HG03442 (cell line): Measurements from ENCODE around the gene MYH15.
A peak's percentile ranks its signal among the peaks of the same experiment; 100 is the strongest.
"Not testable (repeated sequence)": the region's sequence is repeated elsewhere in the genome, so short reads cannot be mapped to it uniquely, and the experiment has no call there.

Source experiments
- ATAC-seq: cut with Tn5 transposase; IDR thresholded peaks from one replicate; pipeline ENCODE4 v1.9.1; 2021; ENCODE audit warnings: mild to moderate bottlenecking, moderate library complexity; ENCODE audit not compliant: unreplicated experiment

The MYH15 gene

DNA sequence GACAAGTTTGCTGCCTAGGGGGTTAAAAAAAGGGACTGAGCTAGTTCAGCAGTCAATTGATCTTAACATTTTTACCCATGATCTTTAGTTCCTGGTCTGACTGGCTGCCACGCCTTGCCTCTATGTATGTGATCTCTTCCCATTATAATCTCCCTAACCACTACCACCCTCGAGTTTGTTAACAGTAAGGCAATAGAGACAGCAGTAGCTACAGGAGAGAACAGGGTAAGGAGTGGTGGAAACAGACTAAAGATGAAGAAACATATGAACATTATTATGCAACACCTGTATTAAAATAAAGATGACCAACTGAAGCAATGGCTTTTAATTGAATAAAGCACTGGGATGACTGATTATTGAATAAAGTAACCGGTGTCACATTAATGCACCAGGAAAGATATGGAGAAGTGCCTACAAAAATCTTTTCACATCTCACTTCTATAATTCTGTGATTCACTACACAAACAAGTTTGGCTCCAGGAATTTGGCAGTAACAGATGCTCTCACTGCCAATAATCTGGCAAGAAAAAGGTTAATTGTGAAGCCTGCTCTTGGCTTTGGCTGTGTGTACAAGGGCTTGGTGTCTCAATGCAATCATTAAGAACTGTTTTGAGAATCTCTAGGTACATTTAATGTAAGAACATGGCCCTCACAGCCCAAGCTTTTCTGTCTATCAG lies 118.3 kb downstream of the MYH15 start:
- no peak for ATAC-seq

DNA sequence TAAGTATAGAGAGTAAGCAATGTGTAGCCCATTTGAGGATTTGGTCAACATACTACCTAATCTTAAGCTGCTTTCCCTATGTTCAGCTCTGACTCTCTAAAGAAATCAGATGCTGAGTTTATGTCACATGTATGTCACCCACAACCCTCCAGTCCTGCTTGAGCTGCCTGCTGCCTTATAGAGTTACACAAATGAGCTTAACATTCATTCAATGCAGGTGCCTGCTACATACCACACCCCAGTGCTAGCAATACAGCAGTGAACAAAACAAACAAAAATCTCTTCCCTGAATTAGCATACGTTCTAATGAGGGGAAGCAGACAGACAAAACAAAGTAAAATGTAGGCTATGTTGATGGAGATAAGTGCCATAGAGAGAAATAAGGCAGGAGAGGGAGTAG lies 121.0 kb downstream of the MYH15 start:
- no peak for ATAC-seq

DNA sequence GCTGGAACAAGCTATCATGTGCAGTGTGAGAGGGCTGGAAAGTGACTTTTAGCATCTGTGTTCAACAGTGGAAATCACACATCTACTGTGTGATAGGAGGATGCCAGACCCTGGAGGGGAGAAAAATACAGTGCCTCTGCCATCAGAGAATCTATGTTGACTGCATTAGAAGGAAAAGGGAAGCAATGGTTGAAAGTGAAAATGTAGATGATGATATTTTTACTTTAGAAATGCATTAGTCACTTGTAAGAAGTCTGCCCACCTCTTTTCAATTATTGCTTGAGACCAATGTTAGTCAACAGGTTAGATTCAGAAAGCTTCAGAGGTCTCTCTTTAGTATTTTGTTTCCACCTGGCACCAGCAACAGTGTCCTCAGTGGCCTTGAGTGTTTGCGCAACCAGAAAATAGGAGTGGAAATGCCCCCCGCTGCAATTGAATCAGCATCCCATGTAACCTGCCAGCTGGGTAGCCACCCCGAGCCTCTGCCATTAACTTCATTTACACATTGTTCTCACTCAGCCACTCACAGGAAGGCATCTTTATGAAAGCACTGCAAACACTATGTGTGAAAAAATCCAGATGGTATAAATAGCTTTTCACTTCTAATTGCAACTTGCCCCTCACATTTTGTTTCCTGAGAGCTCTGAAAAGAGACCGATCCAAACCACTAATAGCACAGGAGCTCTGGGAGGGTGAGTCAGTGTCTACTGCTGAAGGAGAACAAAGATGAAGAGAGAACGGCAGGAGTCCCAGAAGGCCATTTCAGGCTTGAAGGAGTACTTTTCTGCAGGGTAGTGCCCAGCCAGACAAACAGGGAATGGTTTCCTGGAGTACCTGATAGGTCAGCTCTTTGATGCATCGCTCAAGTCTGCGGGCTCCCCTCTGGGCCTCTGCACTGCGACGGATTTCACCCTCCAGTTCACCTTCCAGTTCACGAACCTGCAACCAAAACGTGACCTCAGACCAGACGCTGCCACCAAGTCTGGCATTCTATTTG lies 122.0 kb downstream of the MYH15 start:
- ATAC-seq: peak; percentile 69

DNA sequence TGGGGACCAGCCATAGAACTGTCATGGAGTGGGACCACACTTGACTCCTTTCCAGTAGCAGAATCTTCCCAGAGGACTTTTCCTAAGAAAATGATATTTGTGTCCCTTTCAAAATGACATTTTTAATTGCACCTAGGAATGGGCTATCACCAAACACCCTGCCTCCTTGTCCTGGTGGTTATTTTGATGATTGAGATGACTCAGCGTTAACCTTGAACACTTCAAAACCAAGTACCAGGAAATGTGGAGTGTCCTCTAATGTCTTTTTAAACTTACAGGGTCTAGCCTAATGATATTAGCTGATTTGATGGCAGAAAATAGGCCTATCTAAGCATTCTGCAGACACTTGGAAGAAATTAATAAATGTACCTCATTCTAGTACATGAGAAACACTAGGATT lies 123.3 kb downstream of the MYH15 start:
- no peak for ATAC-seq

DNA sequence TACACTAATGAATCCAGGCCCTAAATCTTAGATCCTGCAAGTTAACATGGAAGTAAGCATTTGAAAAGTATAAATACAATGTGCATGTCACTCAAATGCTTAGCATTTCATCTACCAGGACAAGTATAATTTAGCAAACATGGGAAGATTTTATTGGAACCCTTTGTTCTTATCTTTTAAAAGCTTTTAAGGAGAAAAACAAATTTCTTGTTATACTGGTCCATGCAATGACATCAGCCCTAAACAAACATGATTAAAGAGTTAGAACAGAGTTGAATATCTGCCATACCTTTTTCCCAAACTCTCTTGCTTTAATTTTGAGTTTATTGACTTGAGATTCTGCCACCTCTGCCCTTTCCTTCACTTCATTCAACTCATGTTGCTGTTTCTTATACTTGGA lies 127.1 kb downstream of the MYH15 start:
- ATAC-seq: no peak

DNA sequence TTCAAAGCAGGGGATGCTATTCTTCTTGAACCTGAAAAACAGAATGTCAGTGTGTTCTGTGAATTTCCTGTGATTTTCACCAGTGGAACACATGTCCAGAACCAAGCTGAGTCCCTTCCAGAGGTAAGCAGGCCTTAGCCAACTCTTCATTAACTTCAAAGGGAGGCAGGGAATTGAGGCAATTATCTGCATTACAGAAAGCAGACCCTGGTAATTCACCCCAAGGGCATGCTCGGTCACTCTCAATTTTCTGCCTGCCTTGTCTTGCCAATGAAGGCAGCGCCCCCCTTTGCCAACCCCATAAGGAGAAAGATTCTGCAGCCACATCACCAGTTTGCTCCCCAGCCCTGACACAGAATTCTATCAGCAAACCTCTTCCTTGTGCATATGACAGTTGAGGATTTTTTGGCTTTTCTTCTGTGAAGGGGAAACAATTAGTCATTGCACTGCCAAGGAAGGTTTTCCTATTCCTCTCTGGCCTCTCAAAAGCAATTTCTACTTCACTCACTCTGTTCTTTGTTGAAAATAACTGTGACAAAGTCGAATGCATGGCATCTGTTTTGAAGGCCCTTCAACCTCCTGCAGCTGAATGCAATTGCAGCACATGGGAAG lies 128.8 kb downstream of the MYH15 start:
- no peak for ATAC-seq

DNA sequence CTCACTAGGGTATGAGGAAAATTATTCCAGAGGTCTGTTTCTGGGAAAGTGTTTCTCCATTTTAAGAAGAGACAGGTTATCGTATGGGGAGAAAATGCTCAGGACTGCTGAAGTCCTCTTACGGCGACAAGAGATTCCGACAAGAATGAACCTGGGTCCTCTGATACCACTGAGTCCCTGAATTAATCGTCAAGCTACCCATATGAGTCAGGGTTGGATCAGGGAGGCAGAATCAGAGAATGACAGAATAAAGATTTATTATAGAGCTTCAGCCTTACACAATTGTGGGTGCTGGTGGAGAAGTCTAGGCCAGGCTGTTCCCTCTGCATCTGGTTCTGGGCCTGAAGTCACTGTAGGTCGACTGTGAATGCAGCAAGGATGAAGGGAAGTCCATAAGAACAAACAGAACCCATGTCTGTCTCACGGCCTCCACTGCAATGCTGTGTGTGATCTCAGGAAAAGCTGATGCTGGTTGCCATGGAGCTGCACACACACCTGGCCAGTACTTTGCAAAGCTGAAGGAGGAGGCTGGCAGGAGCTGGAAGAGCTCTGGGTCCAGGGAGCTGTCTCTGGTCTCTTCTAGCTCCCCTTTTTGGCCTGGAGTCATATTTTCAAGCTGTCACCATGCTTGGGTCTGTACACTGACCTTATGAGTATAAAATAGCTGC lies 130.1 kb downstream of the MYH15 start:
- no peak for ATAC-seq

DNA sequence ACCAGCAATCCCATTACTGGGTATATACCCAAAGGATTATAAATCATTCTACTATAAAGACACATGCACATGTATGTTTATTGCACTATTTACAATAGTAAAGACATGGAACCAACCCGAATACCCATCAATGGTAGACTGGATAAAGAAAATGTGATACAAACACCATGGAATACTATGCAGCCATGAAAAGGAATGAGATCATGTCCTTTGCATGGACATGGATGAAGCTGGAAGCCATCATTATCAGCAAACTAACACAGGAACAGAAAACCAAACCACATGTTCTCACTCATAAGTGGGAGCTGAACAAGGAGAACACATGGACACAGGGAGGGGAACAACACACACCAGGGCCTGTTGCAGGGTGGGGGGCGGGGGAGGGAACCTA lies 131.4 kb downstream of the MYH15 start:
- ATAC-seq: not testable (repeated sequence)

DNA sequence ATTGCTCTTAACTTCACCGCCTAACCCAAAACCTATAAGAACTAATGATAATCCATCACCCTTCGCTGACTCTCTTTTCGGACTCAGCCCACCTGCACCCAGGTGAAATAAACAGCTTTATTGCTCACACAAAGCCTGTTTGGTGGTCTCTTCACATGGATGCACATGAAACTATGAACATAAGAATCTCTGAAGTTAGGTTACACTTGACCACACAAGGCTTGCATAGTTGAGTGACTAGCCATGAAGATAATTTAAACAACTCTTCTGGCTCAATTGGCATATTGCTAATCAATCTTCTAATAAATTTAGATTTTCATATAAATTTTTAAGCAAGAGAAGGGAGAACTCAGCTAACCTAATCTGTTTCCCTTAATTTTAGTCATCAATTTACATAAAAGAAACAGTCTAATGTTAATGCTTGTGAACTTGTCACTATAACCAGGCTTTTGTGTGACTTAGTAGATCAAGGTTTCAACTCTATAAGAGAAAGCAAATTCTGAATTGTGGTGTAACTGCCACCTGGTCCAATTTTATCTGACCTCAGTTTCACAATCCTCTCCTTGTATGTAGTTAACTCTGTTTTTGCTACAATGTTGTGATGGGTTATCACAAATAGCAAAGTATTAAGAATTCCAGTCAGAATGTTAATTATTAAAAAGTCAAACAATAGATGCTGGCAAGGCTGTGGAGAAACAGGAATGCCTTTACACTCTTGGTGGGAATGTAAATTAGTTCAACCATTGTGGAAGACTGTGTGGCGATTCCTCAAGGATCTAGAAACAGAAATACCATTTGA lies 132.0 kb downstream of the MYH15 start:
- no peak for ATAC-seq

DNA sequence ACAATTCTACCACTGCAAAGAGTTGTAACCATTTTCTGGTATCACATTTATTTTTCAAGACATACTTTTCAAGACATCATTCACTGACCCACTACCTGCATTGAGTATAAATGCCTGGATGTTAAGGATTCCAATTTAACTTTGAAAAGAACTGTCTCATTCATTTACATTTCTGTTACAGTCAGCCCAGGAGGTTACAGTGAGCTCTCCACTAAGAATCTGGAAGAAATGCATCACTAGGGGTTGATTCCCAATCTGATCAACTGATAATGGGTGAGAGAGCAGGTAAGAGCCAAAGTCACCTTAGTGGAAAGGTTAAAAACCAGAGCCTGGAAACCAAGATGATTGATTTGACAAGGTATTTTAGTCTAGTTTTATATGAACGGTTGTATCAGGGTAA lies 133.0 kb downstream of the MYH15 start:
- ATAC-seq: no peak

DNA sequence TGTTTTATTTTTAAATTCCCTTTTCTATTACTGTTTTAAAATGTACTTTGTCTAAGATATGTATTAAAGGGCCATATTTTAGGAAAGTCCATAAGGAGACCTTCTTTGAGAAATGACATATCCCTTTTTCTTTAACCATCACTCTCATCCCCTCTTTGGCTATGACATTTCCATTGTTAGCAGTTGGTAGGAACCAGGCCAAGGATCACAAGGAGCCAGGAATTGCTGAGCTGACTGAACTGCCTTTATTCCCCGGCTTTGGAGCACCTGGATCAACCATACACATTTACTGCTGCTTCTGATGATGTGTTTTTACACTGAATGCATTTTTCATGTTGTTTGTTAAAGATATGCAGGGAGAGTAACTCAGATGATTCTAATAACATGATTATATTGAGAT lies 134.4 kb downstream of the MYH15 start:
- no peak for ATAC-seq

DNA sequence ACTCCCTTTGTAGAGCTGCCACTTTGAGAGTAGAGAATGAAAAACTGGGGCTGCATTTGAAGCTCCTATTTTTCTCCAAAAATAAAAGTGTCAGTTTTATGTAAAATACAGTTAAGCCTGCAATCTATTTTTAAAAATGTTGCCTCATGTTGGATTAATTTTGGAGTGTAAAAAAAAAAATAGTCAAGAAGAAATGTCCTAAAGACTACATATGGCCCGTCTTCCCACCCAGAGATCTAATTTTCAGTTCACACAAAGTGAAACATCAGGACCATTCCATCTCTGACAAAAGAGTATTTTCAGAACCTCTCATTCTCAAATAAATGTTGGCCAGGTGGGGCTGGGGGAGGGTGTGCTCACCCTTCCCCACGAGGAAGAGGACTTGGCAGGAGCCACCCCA lies 151.4 kb downstream of the MYH15 start:
- no peak for ATAC-seq

DNA sequence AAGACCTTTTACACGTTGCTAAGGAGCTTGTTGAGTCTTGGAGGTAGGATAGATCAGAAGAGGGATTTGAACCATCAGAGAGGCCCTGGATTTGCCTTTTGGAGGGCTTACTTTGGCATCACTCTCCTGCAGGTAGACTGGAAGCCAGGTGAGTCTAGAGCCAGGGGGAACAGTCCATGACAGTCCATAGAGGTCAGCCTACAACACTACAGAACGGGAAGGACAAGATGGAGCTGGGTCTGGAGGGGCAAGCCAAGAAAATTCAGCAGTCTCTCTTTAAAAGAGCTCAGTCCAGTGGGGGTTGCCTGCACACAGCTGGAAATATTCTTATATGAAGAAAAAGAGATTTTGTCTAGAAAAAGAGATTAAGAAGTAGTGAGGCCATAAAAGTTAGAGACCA lies 153.4 kb downstream of the MYH15 start:
- ATAC-seq: no peak

DNA sequence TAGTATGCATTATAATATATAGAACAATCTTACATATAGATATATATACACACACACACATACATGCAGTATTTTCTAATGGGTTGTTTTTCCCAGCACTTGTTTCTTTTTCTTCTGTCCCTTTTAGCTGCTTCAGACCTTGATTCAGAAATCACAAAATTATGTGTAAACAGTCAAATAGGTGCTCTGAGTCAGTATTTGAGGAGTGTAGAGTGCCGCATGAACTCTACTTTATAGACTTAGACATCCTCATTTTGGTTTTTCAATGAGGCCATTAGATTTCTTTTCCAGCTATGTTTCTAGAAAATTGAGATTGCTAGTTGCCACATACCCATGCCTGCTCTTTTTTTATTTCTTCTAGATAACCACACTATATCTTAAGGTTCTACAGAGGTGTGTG lies 155.8 kb downstream of the MYH15 start:
- ATAC-seq: no peak

DNA sequence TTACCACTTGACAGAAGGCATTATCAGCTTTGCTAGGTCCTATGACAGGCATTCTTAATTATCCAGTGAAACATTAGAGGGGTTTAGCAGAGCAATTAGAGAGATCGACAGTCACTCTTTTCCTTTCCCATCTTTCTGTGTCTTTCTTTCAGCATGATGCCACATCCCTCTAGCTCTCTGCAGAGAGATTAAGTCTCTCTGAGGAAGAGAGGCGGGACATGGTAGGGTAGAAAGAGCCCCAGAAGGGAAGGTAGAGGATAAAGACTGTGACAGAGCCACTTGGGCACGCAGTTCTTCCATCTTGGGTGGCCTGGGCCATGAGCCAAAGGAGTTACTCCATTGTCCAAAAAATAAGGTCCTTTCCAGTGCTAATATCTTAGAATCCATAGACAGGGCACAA lies 158.2 kb downstream of the MYH15 start:
- no peak for ATAC-seq

DNA sequence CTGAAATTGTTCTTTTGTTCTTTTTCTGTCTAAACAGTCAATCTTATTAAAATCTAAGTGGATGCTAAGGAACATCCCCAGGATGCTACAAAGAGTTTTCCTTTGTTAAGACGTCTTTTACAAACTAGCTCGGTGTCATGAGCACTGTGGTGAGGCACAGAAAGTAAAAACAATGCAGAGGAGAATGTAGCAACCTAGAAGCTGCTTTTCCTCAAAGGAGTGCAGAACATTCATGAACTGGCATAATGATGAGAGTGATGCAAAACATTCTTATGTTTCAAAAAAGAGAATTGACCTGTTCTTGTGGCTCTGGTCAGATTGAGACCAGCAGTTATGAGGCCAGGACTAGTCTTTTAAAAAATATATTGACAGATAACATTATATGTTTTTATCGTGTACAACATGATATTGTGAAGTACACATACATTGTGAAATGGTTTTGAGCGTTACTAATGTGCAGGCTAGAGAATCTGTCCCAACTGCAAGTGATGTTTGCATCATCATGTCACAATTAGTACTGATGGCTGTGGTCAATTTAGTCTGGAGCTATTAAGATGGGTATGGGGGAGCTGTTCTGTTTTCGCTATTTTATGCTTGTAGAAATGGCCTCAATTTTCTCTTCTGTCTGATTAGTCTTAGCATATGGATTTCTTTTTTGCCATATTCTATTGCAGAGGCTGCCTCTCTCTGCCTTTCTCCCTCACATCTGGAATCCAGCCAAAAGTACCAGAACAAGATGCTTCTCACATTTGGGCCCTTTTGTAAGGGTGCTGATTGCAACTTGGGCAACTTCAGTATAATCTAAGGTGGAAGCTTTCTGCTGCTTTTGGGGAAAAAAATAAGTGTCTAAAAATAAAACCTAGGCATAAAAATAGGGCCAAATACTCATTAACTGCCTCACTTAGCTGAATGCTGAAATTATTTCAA lies 163.8 kb downstream of the MYH15 start:
- ATAC-seq: no peak

DNA sequence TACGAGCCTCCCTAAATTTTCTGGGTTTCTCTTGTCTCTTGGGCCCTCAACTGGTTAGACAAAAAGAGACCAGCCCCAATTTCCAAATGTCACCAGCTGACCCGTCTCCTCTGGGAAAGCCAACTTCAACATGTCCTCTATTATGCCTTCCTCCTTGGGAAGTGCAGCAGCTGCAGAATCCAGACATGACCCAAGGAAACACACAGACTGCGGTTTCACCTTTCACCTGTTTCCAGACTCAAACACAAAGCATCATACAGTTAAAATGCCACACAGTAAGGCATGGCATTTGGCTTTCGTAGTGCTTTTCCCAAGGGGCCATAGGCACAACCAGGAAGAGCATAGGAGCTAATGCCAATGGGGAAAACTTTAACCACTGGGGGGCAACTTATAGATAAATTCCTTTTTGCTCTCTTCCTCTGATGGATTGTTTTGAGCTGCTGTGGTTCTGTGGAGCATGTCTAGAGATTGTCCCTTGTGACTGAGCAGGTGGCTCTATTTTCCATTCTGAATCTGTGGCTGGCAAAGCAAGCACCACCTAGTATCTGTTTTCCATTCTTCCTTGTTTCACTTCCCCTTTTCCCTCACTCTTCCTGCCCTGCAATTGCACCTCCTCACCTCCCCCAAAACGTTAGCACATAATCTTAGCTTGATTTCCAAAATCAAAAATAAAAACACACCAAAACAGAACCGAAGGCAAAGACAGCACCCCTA lies 164.7 kb downstream of the MYH15 start:
- no peak for ATAC-seq

DNA sequence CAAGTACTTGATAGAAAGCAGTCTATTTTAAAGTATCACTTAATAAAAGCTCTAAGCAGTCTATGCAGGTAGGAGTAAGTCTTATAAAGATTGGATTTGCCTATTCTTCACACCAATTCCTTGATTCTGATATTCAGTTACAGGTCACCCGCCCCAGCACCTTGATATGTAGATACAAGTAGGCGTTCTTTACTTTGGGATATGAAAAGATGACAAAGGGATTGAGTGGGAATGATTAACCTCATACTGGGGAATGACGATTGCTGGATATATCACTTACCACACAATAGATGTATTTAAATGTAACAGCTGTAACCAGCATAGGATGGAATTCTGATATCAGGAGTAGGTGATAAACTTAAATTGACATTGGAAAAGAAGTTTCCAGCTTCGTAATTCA lies 166.9 kb downstream of the MYH15 start:
- no peak for ATAC-seq
